Coronary artery (tissue), 2 donors: ENCODE results near the gene SPSB1.
A peak's percentile ranks its signal among the peaks of the same experiment; 100 is the strongest.

ENCODE experiments used
- DNase-seq: peaks from one replicate; pipeline ENCODE4 v3.0.0-alpha.2; 2017; ENCODE audit warnings: low spot score
- H3K27ac ChIP-seq, 2 donors: fragments of 200-600 bp; sonication (generic); one replicate each; pipeline ENCODE4 v1.5.1; 2016 to 2019
- H3K4me3 ChIP-seq: fragments of 200-600 bp; sonication (generic); 2 replicates; pipeline ENCODE4 v1.5.1; 2016; ENCODE audit warnings: mild to moderate bottlenecking, moderate library complexity
- CTCF ChIP-seq: fragments of 200-600 bp; sonication (generic); IDR thresholded peaks from one replicate; pipeline ENCODE4 v1.5.1; 2019; ENCODE audit warnings: antibody characterized with exemption

Gene SPSB1

GRCh38 chr1:9350013-9350908, 57.6 kb downstream of the SPSB1 start:
- no peak for TF ChIP-seq CTCF
- peak overlapping the region; percentile 58 for H3K4me3 ChIP-seq
- peak overlapping the region; percentile 36 to 90 for H3K27ac ChIP-seq
- no peak for DNase-seq

GRCh38 chr1:9350960-9351359, 58.3 kb downstream of the SPSB1 start:
- Histone ChIP-seq H3K27ac (peak overlapping the region; percentile 19 to 90), H3K4me3 (peak overlapping the region; percentile 58)
- no peak for DNase-seq
- no peak for TF ChIP-seq CTCF

GRCh38 chr1:9351654-9352271, 59.1 kb downstream of the SPSB1 start:
- DNase-seq, result no peak
- H3K4me3 ChIP-seq, result peak overlapping the region; percentile 45
- H3K27ac ChIP-seq, result peak overlapping the region; percentile 78 to 90
- no peak for TF ChIP-seq CTCF

GRCh38 chr1:9352377-9353134, 59.9 kb downstream of the SPSB1 start:
- TF ChIP-seq CTCF, result no peak
- Histone ChIP-seq H3K27ac (peak overlapping the region; percentile 78 to 90), H3K4me3 (peak overlapping the region; percentile 45)
- no peak for DNase-seq

- no peak overlapping the region for H3K4me3 ChIP-seq
- no peak for TF ChIP-seq CTCF
- no peak for DNase-seq
- peak overlapping the region in 1 of 2 donors; percentile 65 for H3K27ac ChIP-seq
These were observed 62.8 kb downstream of the SPSB1 start for GRCh38 chr1:9355503-9355902.

- TF ChIP-seq CTCF, result no peak
- DNase-seq, result no peak
- no peak overlapping the region for H3K4me3 ChIP-seq
- no peak overlapping the region for H3K27ac ChIP-seq
These were observed 63.3 kb downstream of the SPSB1 start for GRCh38 chr1:9356021-9356420.
